Measurements from ENCODE around the gene CTNNAL1. TPM values are rescaled to one million over a fixed set of nuclear protein-coding genes. Genes with fewer than 3 reads are reported as not detected.

The CTNNAL1 gene
- total RNA-seq, 1 donor from 2014 or later = 25.9 TPM

DNA sequence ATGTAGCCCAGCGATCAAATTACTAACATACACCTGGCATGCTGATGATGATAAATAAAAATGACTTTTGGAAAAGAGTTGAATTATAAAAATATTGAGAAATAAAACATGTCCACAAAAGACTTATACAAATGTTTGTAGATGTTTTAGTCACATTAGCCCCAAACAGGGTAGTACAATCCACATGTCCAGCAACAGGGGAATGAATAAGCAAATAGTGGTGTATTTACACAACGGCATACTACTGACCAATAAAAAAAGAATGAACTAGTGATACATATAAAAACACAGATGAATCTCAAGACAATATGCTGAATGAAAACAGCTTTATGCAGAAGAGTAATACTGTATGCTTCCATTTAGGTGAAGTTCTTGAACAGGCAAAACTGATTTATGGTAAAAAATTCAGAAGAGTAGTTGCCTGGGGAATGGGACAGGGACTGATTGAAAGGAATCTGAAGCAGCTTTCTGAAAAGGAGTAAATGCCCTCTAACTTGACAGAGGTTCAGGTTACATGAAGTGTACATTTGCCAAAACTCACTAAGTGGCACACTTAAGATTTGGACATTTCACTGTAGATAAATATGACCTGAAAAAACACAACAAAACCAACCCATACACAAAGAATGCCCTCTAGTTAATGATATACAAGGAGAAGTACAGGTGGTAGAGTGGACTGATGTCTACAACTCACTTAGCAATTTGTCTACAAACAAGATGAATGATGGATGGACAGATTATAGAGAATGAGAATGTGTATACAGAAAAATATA is 115.8 kb downstream of the CTNNAL1 start:
- H3K27ac Mint-ChIP-seq (ENCODE audit: unreplicated experiment) = no peak overlapping the region
- H3K9me3 Mint-ChIP-seq (ENCODE audit: low read depth) = no peaks in the 10 kb centered on the region
- TF ChIP-seq, protein P1, sequence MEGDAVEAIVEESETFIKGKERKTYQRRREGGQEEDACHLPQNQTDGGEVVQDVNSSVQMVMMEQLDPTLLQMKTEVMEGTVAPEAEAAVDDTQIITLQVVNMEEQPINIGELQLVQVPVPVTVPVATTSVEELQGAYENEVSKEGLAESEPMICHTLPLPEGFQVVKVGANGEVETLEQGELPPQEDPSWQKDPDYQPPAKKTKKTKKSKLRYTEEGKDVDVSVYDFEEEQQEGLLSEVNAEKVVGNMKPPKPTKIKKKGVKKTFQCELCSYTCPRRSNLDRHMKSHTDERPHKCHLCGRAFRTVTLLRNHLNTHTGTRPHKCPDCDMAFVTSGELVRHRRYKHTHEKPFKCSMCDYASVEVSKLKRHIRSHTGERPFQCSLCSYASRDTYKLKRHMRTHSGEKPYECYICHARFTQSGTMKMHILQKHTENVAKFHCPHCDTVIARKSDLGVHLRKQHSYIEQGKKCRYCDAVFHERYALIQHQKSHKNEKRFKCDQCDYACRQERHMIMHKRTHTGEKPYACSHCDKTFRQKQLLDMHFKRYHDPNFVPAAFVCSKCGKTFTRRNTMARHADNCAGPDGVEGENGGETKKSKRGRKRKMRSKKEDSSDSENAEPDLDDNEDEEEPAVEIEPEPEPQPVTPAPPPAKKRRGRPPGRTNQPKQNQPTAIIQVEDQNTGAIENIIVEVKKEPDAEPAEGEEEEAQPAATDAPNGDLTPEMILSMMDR (IDR thresholded peaks at IDR 0.05) = no peak
- H3K36me3 Mint-ChIP-seq (ENCODE audit: low read depth) = peaks cover 45% of the 10 kb centered on the region
- H3K4me1 Mint-ChIP-seq (ENCODE audit: low read depth) = no peaks in the 10 kb centered on the region
- H3K27me3 Mint-ChIP-seq (ENCODE audit: low read depth) = no peaks in the 10 kb centered on the region
- DNase-seq (ENCODE audit: low spot score) = no peak
- no peak overlapping the region for H3K4me3 Mint-ChIP-seq (ENCODE audit: unreplicated experiment)

DNA sequence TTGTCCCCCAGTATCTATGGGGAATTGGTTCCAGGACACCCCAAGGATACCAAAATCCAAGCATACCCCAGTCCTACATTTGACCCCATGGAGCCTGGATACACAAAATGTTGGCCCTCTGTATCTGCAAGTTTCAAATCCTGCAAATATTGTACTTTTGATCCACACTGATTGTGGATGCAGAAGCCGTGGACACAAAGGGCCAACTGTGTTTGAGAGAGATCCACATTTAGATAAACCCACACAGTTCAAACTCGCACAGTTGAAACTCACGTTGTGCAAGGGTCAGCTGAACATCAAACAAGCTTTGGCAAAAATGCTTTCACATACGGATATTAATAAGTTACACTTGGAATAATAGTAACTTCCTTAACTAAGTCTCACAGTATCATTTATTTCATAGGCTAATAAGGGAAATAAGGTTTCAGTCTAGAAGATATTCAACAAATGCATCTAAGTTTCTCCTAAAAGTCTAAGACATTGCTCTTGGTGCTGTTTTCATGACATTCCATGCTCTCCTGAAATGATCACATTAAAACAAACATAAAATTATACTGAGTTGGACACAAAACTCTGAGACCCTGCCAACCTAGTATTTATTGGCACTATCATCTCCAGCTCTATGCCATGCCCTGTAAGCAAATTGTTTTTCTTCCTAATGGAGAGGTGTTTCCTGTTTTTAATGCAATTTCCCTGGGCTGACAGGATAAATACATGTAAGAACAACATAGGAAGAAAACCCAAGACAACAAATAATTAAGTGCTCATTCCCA is 118.9 kb downstream of the CTNNAL1 start:
- no peaks in the 10 kb centered on the region for H3K4me1 Mint-ChIP-seq (ENCODE audit: low read depth)
- no peaks in the 10 kb centered on the region for H3K27me3 Mint-ChIP-seq (ENCODE audit: low read depth)
- TF ChIP-seq, protein P1 (IDR thresholded peaks at IDR 0.05) = no peak
- no peaks in the 10 kb centered on the region for H3K9me3 Mint-ChIP-seq (ENCODE audit: low read depth)
- H3K27ac Mint-ChIP-seq (ENCODE audit: unreplicated experiment) = no peak overlapping the region
- no peak for DNase-seq (ENCODE audit: low spot score)
- no peak overlapping the region for H3K4me3 Mint-ChIP-seq (ENCODE audit: unreplicated experiment)
- H3K36me3 Mint-ChIP-seq (ENCODE audit: low read depth) = peaks cover 48% of the 10 kb centered on the region

Small RNA genes lying within 50 kb of the gene (microRNA-seq; reads per million reads assigned to microRNA genes)
- gene MIR32 (ENCODE audit: borderline number of aligned reads) = 80.3 reads per million, percentile 55 among the genes with 10 or more reads in this experiment

Other genes with a start within 250 kb of the CTNNAL1 start
- not detected in 3 replicates for gene ACTL7B, start 157.5 kb downstream of the CTNNAL1 start, total RNA-seq
- not detected in 3 replicates for gene ACTL7A, start 151.2 kb downstream of the CTNNAL1 start, total RNA-seq
- gene ELP1, start 79.4 kb downstream of the CTNNAL1 start, total RNA-seq = 24.3 to 32.2 TPM (median 24.4 TPM) in 3 replicates
- gene ABITRAM, start 79.1 kb downstream of the CTNNAL1 start, total RNA-seq = 8.1 to 11.7 TPM (median 8.8 TPM) in 3 replicates
- gene TMEM245, start 106.4 kb upstream of the CTNNAL1 start, total RNA-seq = 39.6 to 48.3 TPM (median 43.8 TPM) in 3 replicates
- gene FRRS1L, start 153.8 kb upstream of the CTNNAL1 start, total RNA-seq = 3.6 to 5.3 TPM (median 4.1 TPM) in 3 replicates

All from chondrocyte (in vitro differentiated cells).